ENCODE data around the gene TBL1XR1.

The TBL1XR1 gene

GRCh38 chr3:177234121-177234520, 36.8 kb upstream of the TBL1XR1 start:
- no peak for TF ChIP-seq CTCF (IDR thresholded peaks at IDR 0.05; ENCODE audit: low read depth, low read length, missing control alignments)
- DNase-seq (ENCODE audit: low read depth), result no peak
- no peak overlapping the region for H3K4me3 ChIP-seq (ENCODE audit: low read depth, low read length)
- in situ Hi-C loops (cut with HindIII; ENCODE audit: low sequenced_read_pairs), result no loop called here

- H3K4me3 ChIP-seq (ENCODE audit: low read depth, low read length), result no peak overlapping the region
- TF ChIP-seq CTCF (IDR thresholded peaks at IDR 0.05; ENCODE audit: low read depth, low read length, missing control alignments), result no peak
- DNase-seq (ENCODE audit: low read depth), result no peak
- in situ Hi-C loops (cut with HindIII; ENCODE audit: low sequenced_read_pairs), result no loop called here
Observed at GRCh38 chr3:177231242-177231641, 34.0 kb upstream of the TBL1XR1 start.

- in situ Hi-C loops (cut with HindIII; ENCODE audit: low sequenced_read_pairs), result no loop called here
- no peak overlapping the region for H3K4me3 ChIP-seq (ENCODE audit: low read depth, low read length)
- no peak for TF ChIP-seq CTCF (IDR thresholded peaks at IDR 0.05; ENCODE audit: low read depth, low read length, missing control alignments)
- no peak for DNase-seq (ENCODE audit: low read depth)
Observed at GRCh38 chr3:177230641-177231040, 33.4 kb upstream of the TBL1XR1 start.

GRCh38 chr3:177229791-177230190, 32.5 kb upstream of the TBL1XR1 start:
- TF ChIP-seq CTCF (IDR thresholded peaks at IDR 0.05; ENCODE audit: low read depth, low read length, missing control alignments), result no peak
- in situ Hi-C loops (cut with HindIII; ENCODE audit: low sequenced_read_pairs), result no loop called here
- no peak overlapping the region for H3K4me3 ChIP-seq (ENCODE audit: low read depth, low read length)
- no peak for DNase-seq (ENCODE audit: low read depth)

- no peak for DNase-seq (ENCODE audit: low read depth)
- no peak overlapping the region for H3K4me3 ChIP-seq (ENCODE audit: low read depth, low read length)
- in situ Hi-C loops (cut with HindIII; ENCODE audit: low sequenced_read_pairs), result no loop called here
- no peak for TF ChIP-seq CTCF (IDR thresholded peaks at IDR 0.05; ENCODE audit: low read depth, low read length, missing control alignments)
Observed at GRCh38 chr3:177228601-177229190, 31.4 kb upstream of the TBL1XR1 start.

GRCh38 chr3:177224414-177224813, 27.1 kb upstream of the TBL1XR1 start:
- no peak overlapping the region for H3K4me3 ChIP-seq (ENCODE audit: low read depth, low read length)
- no peak for DNase-seq (ENCODE audit: low read depth)
- no peak for TF ChIP-seq CTCF (IDR thresholded peaks at IDR 0.05; ENCODE audit: low read depth, low read length, missing control alignments)
- in situ Hi-C loops (cut with HindIII; ENCODE audit: low sequenced_read_pairs), result loop anchor here (25.0 kb wide), 1 partner anchor 113 kb away; no protein-coding TSS in a partner anchor
